Measurements from ENCODE around the gene PAFAH1B2. TPM values are rescaled to one million over a fixed set of nuclear protein-coding genes. Genes with fewer than 3 reads are reported as not detected.
"Not testable (repeated sequence)": the region's sequence is repeated elsewhere in the genome, so short reads cannot be mapped to it uniquely, and the experiment has no call there.

The PAFAH1B2 gene
- polyA plus RNA-seq, 1 experiment = 51.2 TPM

DNA sequence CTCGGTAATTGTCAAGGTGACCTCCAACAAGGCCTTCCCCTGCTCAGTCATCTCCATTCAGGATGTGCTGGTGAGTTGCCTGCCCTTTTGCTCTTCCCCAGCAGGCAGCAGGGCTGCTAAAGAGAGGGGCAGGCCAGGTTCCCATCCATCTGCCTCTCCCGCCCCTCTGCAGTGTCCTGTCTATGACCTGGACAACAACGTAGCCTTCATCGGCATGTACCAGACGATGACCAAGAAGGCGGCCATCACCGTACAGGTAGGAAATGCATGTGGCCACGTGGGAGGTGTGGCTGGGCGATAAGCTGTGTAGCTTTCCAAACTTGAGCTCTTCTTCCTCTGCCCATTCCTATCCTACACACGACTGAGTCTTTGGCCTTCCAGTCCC, 38.5 kb downstream of the PAFAH1B2 start:
- Histone ChIP-seq H3K36me3 (ENCODE audit: control insufficient read depth, insufficient read depth, low read length) (peaks cover 10% of the 10 kb centered on the region), H3K27me3 (ENCODE audit: control insufficient read depth, insufficient read depth, low read length) (no peaks in the 10 kb centered on the region), H3K4me3 (ENCODE audit: low read depth, low read length) (no peak overlapping the region)
- TF ChIP-seq, protein P1, sequence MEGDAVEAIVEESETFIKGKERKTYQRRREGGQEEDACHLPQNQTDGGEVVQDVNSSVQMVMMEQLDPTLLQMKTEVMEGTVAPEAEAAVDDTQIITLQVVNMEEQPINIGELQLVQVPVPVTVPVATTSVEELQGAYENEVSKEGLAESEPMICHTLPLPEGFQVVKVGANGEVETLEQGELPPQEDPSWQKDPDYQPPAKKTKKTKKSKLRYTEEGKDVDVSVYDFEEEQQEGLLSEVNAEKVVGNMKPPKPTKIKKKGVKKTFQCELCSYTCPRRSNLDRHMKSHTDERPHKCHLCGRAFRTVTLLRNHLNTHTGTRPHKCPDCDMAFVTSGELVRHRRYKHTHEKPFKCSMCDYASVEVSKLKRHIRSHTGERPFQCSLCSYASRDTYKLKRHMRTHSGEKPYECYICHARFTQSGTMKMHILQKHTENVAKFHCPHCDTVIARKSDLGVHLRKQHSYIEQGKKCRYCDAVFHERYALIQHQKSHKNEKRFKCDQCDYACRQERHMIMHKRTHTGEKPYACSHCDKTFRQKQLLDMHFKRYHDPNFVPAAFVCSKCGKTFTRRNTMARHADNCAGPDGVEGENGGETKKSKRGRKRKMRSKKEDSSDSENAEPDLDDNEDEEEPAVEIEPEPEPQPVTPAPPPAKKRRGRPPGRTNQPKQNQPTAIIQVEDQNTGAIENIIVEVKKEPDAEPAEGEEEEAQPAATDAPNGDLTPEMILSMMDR (IDR thresholded peaks at IDR 0.05; ENCODE audit: insufficient read depth, low read depth, low read length) = no peak
- DNase-seq (ENCODE audit: low read depth) = no peak
- ChIA-PET CTCF (interaction anchor here (1.3 to 3.4 kb wide), 5 partner anchors 11 to 44 kb away, joined by 3 to 20 read pairs (median 11); no protein-coding TSS in a partner anchor), POLR2A (no interaction called here)

DNA sequence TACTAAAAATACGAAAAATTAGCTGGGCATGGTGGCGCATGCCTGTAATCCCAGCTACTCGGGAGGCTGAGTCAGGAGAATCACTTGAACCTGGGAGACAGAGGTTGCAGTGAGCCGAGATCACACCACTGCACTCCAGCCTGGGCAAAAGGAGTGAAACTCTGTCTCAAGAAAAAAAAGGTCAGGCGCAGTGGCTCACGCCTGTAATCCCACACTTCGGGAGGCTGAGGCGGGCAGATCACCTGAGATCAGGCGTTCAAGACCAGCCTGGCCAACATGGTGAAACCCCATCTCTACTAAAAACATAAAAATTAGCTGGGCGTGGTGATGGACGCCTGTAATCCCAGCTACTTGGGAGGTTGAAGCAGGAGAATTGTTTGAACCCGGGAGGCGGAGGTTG, 39.1 kb downstream of the PAFAH1B2 start:
- DNase-seq (ENCODE audit: low read depth); POLR2A ChIA-PET; H3K4me3 ChIP-seq (ENCODE audit: low read depth, low read length); H3K27me3 ChIP-seq (ENCODE audit: control insufficient read depth, insufficient read depth, low read length): not testable (repeated sequence)
- CTCF ChIA-PET = interaction anchor here (1.3 to 1.7 kb wide), 2 partner anchors 38 to 43 kb away, joined by 3 read pairs; no protein-coding TSS in a partner anchor
- H3K36me3 ChIP-seq (ENCODE audit: control insufficient read depth, insufficient read depth, low read length) = peaks cover 10% of the 10 kb centered on the region

DNA sequence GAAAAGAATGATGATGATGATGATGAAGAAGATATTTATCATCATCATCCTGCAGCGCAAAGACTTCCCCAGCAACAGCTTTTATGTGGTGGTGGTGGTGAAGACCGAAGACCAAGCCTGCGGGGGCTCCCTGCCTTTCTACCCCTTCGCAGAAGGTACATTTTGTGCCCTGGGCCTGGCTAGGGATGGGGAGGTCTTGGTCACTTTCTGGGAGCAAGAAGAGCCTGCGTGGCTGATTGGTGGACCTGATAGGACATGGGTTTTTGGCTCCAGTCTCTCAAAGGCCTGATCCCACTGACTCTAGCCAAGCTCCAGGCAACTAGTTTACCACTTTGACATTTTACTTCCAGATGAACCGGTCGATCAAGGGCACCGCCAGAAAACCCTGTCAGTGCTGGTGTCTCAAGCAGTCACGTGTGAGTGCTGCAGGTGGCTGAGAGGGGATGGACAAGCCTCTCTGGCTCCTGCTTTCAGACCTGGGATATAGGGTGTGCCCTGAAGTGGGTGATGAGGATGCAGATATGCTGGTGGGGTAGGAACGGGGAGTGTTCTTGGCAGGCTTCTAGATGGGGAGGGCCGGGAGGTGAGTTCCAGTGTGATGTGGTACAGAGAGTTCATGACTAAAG, 39.8 kb downstream of the PAFAH1B2 start:
- peaks cover 13% of the 10 kb centered on the region for H3K36me3 ChIP-seq (ENCODE audit: control insufficient read depth, insufficient read depth, low read length)
- ChIA-PET CTCF (interaction anchor here (0.6 to 1.7 kb wide), 2 partner anchors 36 to 43 kb away, joined by 3 to 4 read pairs; no protein-coding TSS in a partner anchor), POLR2A (no interaction called here)
- H3K4me3 ChIP-seq (ENCODE audit: low read depth, low read length) = no peak overlapping the region
- no peak for DNase-seq (ENCODE audit: low read depth)
- TF ChIP-seq, protein P1 (IDR thresholded peaks at IDR 0.05; ENCODE audit: insufficient read depth, low read depth, low read length) = no peak
- no peaks in the 10 kb centered on the region for H3K27me3 ChIP-seq (ENCODE audit: control insufficient read depth, insufficient read depth, low read length)

DNA sequence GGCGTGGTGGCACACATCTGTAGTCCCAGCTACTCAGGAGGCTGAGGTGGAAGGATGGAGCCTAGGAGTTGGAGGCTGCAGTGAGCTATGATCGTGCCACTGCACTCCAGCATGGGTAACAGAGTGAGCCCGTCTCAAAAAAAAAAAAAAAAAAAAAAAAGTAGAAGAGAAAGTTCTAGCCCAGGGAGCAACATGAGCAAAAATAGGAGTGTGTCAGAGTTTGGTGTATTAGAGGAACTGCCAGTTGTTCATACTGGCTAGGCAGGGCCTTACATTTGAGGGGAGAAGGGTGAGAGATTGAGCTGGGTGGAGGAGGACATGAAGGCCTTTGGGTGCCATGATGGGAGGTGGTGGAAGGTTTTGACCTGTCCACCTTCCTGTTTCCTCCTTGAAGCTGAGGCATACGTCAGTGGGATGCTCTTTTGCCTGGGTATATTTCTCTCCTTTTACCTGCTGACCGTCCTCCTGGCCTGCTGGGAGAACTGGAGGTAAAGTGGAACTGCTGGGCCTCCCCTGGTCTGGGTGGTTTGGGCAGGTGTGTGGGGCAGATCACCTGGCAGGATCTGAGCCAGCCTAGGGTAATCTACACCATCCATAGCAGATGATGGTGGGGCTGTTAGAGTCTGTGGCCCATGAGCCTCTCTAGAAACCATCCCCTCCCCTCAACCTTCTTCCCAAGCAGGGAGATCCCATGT, 41.8 kb downstream of the PAFAH1B2 start:
- ChIA-PET CTCF (interaction anchor here (1.3 kb wide), 1 partner anchor 9 kb away, joined by 5 read pairs; no protein-coding TSS in a partner anchor), POLR2A (no interaction called here)
- TF ChIP-seq, protein P1 (IDR thresholded peaks at IDR 0.05; ENCODE audit: insufficient read depth, low read depth, low read length) = no peak
- Histone ChIP-seq H3K36me3 (ENCODE audit: control insufficient read depth, insufficient read depth, low read length) (peaks cover 29% of the 10 kb centered on the region), H3K27me3 (ENCODE audit: control insufficient read depth, insufficient read depth, low read length) (no peaks in the 10 kb centered on the region), H3K4me3 (ENCODE audit: low read depth, low read length) (no peak overlapping the region)
- DNase-seq (ENCODE audit: low read depth) = no peak

DNA sequence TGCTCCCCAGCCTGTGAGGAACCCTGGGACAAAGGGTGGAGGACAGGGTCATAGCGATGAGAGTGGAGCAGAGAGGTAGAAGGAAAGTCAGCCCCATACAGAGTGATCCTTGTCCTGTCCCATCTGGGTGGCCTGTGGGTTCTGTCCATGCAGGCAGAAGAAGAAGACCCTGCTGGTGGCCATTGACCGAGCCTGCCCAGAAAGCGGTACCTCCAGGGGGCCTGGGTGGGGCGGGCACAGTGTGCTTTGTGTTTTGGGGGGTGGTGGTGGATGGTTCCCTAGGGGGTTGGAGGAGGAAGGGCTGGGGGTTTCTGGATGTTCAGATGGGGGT, 42.3 kb downstream of the PAFAH1B2 start:
- TF ChIP-seq, protein P1 (IDR thresholded peaks at IDR 0.05; ENCODE audit: insufficient read depth, low read depth, low read length) = no peak
- POLR2A ChIA-PET = no interaction called here
- no peak for DNase-seq (ENCODE audit: low read depth)
- CTCF ChIA-PET = interaction anchor here (1.3 kb wide), 1 partner anchor 8 kb away, joined by 5 read pairs; no protein-coding TSS in a partner anchor
- Histone ChIP-seq H3K36me3 (ENCODE audit: control insufficient read depth, insufficient read depth, low read length) (peaks cover 29% of the 10 kb centered on the region), H3K27me3 (ENCODE audit: control insufficient read depth, insufficient read depth, low read length) (no peaks in the 10 kb centered on the region), H3K4me3 (ENCODE audit: low read depth, low read length) (no peak overlapping the region)
